GM11168 (cell line): Measurements from ENCODE around the gene CHAMP1.
"Not testable (repeated sequence)": the region's sequence is repeated elsewhere in the genome, so short reads cannot be mapped to it uniquely, and the experiment has no call there.

Experiments
- in situ Hi-C: fragments of 300-500 bp; cut with MboI; formaldehyde crosslinking; loops from one replicate; pipeline ENCODE4 v1.12.0; 2022; ENCODE audit warnings: low sequenced_read_pairs; ENCODE audit not compliant: unreplicated experiment

CHAMP1 gene

GRCh38 chr13:114330086-114330485 lies 15.8 kb downstream of the CHAMP1 start:
- in situ Hi-C loops, result no loop called here

- in situ Hi-C loops, result not testable (repeated sequence)
These were observed 19.6 kb downstream of the CHAMP1 start for GRCh38 chr13:114333881-114334280.

DNA sequence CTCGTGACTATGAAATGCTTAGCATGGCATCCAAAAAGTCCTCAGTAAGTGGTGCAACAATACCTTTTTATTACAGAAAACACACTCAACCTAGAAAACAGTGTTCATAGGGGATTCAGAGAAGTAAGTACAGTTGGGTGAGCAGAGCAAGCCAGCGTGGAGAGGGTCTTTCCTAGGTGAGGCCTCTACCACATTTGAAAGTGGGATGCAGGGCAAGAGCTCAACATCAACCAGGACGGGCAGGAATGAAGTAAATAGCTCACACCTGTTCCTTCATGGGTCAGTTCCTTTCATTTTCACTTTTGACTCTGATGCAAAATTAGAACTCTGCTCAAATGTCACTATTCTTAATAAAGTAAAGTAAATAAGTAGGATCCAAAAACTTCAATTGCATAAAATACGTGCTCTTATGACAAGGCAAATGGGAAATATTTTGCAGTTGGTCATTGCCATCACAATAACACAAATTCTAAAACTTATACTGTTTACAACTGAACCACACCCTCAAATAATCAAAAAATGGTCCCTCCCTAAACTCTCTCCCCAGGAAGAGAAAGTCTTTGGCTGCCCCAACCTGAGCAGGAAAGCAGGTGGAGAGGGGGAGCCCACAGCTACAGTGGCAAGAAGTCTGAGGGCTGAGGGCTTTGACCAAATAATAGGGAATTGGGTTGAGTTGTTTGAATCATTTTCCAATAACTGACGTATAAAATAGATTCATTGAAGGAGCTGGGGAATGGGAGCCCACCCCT lies 20.2 kb downstream of the CHAMP1 start:
- in situ Hi-C loops, result no loop called here

DNA sequence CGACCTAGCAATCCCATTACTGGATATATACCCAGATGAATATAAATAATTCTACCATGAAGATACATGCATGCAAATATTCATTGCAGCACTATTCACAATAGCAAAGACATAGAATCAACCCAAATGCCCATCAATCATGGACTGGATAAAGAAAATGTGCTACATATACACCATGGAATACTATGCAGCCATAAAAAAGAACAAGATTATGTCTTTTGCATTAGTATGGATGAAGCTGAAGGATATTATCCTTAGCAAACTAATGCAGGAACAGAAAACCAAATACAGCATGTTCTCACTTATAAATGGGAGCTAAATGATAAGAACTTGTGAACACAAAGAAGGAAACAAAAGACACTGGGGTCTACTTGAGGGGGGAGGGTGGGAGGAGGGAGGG lies 22.2 kb downstream of the CHAMP1 start:
- in situ Hi-C loops, result not testable (repeated sequence)

GRCh38 chr13:114338959-114339358 lies 24.7 kb downstream of the CHAMP1 start:
- in situ Hi-C loops, result no loop called here

GRCh38 chr13:114339857-114340534 lies 25.7 kb downstream of the CHAMP1 start:
- in situ Hi-C loops, result no loop called here

DNA sequence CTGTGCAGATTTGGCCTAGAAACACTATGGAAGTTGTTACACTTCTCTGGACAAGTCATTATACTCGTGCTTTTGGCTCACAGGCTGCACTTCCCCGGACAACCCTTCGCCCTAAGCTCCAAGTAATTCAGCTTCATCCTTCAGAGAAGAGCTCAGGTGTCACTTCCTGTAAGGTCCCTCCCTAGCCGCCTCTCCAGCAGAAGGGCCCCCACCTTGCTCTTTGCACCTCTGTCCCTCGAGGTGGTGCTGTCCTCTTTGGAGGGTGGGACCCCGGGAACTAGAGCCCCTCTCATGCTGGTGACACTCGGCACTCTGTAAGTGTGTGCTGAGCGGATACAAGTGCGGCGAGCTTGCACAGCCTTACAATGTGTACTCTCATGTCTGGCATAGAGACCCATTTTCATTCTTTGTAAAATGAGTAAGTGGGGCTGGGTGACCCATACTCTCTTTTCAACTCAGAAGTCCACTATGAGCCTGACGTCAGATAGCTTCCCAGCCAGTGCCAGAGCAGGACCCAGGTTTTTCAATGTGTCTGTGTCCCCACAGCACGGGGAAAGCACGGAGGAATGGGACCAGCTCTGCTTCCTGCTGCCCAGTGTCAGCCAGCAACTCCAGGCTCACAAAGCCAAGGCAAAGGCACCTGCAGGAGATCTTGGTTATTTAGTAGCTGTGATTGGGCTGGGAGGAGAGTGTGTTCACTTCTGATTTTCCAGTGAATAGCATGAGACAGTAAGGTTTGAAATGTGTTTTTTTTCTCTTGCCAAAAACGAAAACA lies 26.9 kb downstream of the CHAMP1 start:
- in situ Hi-C loops, result no loop called here

- in situ Hi-C loops, result not testable (repeated sequence)
These were observed 33.0 kb downstream of the CHAMP1 start for GRCh38 chr13:114347256-114347655.

DNA sequence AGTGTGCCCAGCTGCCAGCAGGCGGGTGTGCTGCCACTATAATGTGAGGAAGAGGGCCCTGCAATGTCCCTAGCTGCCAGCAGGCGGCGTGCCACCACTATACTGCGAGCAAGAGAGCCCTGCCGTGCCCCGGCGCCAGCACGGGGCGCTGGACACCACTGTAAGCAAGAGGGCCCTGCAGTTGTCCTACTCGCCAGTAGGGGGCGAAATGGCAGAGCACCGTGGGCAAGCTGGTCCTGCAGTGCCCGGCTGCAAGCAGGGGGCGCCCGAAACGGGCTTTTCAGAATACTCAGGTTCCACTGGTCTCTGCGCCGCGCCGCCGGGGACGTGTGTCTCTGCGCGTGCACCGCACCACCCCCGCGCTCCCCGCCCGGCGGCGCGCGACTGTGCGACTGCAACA lies 38.5 kb downstream of the CHAMP1 start:
- in situ Hi-C loops, result not testable (repeated sequence)

DNA sequence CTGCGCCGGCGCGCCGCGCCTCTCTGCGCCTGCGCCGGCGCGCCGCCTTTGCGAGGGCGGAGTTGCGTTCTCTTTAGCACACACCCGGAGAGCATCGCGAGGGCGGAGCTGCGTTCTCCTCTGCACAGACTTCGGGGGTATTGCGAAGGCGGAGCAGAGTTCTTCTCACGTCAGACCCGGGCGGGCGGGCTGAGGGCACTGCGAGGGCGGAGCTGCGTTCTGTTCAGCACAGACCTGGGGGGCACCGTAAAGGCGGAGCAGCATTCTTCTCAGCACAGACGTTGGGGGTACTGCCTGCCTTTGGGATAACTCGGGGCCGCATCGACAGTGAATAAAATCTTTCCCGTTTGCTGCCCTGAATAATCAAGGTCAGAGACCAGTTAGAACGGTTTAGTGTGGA lies 39.1 kb downstream of the CHAMP1 start:
- in situ Hi-C loops, result not testable (repeated sequence)
